Urinary bladder (tissue), 4 donors: ENCODE measurements around the gene NLRP5. TPM values are rescaled to one million over a fixed set of nuclear protein-coding genes. Genes with fewer than 3 reads are reported as not detected.
"Not testable (repeated sequence)": the region's sequence is repeated elsewhere in the genome, so short reads cannot be mapped to it uniquely, and the experiment has no call there.

Source experiments
- DNase-seq: peaks from one replicate; pipeline ENCODE4 v3.0.0-alpha.2; 2015; ENCODE audit errors: extremely low spot score
- H3K27ac ChIP-seq: one replicate; pipeline ENCODE4 v1.5.1; 2013; ENCODE audit warnings: low read depth, mild to moderate bottlenecking, moderate library complexity
- H3K36me3 ChIP-seq: one replicate; pipeline ENCODE4 v1.6.1; 2013; ENCODE audit warnings: mild to moderate bottlenecking, moderate library complexity; ENCODE audit not compliant: insufficient read depth
- H3K4me1 ChIP-seq: one replicate; pipeline ENCODE4 v1.6.1; 2013; ENCODE audit warnings: mild to moderate bottlenecking, moderate library complexity; ENCODE audit not compliant: insufficient read depth
- H3K4me3 ChIP-seq: one replicate; pipeline ENCODE4 v1.5.1; 2013; ENCODE audit warnings: low read depth, low read length
- WGBS: extraction: QIAGEN DNeasy Blood & Tissue Kit; methylation state at CpG from one replicate; pipeline ENCODE4 v1.1.7; 2013; 5-methylcytosine and 5-hydroxymethylcytosine counted together
- polyA plus RNA-seq: library from polyadenylated mRNA; stranded (reverse); fragments of 200-250 nt; gene quantifications from one replicate; pipeline ENCODE4 v1.2.3, GENCODE V29; 2013
- total RNA-seq: library from RNA; depleted of rRNA; stranded (reverse); fragments of >200 nt; gene quantifications from one replicate; pipeline ENCODE4 v1.2.3, GENCODE V29; 2014
- donor health status: healthy with polysubstance abuse.
- donor health status: healthy.

NLRP5 gene
- total RNA-seq: not detected
- not detected for polyA plus RNA-seq

DNA sequence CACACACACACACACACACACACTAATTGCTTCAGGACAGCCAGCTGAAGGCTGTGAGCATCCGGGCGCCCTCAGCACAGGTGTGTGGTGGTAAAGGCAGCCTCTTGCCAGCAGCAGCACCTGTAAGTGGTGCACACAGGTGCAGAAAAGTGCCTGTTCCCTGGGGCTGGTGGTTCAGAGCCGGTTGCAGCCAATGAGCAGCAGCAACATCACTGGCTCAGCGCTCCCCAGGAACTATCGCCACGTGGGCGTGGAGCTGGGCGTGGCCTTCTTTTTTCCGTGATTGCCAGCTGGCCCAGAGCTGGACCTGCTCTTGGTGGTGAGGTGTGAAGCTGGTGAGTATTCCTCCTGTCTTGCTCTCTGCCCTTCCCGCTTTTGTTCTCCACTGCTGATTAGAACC lies at the start of gene NLRP5:
NLRP5 (plus strand) TSS at position 289 of the 400 bp plus-strand sequence.
- no peaks in the 10 kb centered on the region for H3K4me1 ChIP-seq
- H3K4me3 ChIP-seq: no peak within 1 kb of the TSS
- H3K36me3 ChIP-seq: no peaks in the 10 kb centered on the region
- 42% methylated on average over 10 of the region's 10 CpGs for WGBS
- H3K27ac ChIP-seq: no peak within 1 kb of the TSS
- no peak for DNase-seq

DNA sequence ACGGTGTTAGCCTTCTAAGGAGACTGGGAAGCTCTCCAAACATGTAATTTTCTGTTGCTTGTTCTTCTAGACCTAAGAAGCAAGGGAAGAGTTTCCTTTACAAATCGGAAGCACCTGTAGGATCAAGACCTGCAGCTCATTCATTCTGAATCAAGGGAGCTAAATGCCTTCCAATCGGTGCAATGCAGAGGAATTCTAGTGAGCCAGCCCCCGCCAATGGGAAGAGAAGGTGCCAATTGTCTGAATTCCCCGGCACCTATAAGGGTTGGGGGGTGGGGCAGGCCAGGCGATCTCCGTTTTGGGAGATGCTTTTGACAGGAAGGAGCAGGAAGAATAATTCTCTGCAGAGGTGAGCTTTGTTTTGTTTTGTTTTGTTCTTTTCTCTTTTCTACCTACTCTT lies 47.4 kb upstream of the NLRP5 start:
- 69% methylated on average over 7 of the region's 7 CpGs for WGBS

GRCh38 chr19:55940306-55940705 lies 46.3 kb upstream of the NLRP5 start:
- no peak for DNase-seq
- Histone ChIP-seq H3K4me1 (no peaks in the 10 kb centered on the region), H3K27ac (no peak overlapping the region), H3K4me3 (no peak overlapping the region), H3K36me3 (no peaks in the 10 kb centered on the region)
- WGBS: 91% methylated on average over 11 of the region's 11 CpGs

More for the DNA sequence above, 47.4 kb upstream of the NLRP5 start:
- no peak for DNase-seq
- Histone ChIP-seq H3K4me1 (no peaks in the 10 kb centered on the region), H3K4me3 (no peak overlapping the region), H3K27ac (no peak overlapping the region), H3K36me3 (no peaks in the 10 kb centered on the region)

GRCh38 chr19:55947532-55947931 lies 39.0 kb upstream of the NLRP5 start, which contains the start of gene NLRP8:
Gene NLRP8 (plus strand): TSS chr19:55947832.
- H3K4me3 ChIP-seq: no peak within 1 kb of the TSS
- H3K36me3 ChIP-seq: no peaks in the 10 kb centered on the region
- 75% methylated on average over 8 of the region's 8 CpGs for WGBS
- no peaks in the 10 kb centered on the region for H3K4me1 ChIP-seq
- no peak for DNase-seq
- no peak within 1 kb of the TSS for H3K27ac ChIP-seq

DNA sequence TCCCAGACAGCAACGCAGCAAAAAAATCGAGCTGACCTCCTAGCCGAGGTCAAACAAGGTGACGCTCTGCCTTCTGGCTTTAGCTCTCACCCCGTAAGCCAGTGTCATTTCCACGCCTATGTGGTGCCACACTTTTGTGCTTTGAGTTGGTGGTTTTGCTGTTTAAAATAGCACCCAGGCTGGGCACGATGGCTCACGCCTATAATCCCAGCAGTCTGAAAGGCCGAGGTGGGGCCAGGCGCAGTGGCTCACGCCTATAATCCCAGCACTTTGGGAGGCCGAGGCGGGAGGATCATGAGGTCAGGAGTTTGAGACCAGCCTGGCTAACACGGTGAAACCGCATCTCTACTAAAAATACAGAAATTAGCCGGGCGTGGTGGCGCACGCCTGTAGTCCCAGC lies 36.0 kb upstream of the NLRP5 start:
- 92% methylated on average over 19 of the region's 19 CpGs for WGBS
- H3K4me3 ChIP-seq, H3K36me3 ChIP-seq, H3K4me1 ChIP-seq, H3K27ac ChIP-seq, DNase-seq: not testable (repeated sequence)

DNA sequence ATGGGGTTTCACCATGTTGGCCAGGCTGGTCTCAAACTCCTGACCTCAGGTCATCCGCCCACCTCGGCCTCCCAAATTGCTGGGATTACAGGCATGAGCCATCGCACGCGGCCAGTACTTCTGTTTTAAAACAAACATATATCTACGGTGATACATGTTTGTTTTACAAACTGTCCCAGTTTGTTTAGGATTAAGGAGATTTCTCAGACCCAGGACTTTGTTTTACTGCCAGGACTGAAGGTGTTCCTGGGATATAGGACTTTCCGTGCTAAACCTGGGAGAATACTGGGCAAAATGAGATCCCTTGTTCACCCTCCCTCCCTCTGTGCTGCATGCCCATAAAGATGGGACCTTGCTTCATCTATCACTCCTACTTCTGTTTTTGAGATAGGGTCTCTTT lies 30.1 kb upstream of the NLRP5 start:
- H3K36me3 ChIP-seq: no peaks in the 10 kb centered on the region
- H3K27ac ChIP-seq: no peak overlapping the region
- WGBS: 92% methylated on average over 7 of the region's 7 CpGs
- DNase-seq: no peak
- no peak overlapping the region for H3K4me3 ChIP-seq
- no peaks in the 10 kb centered on the region for H3K4me1 ChIP-seq

GRCh38 chr19:55958356-55958755 lies 28.2 kb upstream of the NLRP5 start:
- Histone ChIP-seq H3K4me3 (no peak overlapping the region), H3K36me3 (no peaks in the 10 kb centered on the region), H3K27ac (no peak overlapping the region), H3K4me1 (no peaks in the 10 kb centered on the region)
- DNase-seq: no peak
- WGBS: 59% methylated on average over 4 of the region's 4 CpGs

DNA sequence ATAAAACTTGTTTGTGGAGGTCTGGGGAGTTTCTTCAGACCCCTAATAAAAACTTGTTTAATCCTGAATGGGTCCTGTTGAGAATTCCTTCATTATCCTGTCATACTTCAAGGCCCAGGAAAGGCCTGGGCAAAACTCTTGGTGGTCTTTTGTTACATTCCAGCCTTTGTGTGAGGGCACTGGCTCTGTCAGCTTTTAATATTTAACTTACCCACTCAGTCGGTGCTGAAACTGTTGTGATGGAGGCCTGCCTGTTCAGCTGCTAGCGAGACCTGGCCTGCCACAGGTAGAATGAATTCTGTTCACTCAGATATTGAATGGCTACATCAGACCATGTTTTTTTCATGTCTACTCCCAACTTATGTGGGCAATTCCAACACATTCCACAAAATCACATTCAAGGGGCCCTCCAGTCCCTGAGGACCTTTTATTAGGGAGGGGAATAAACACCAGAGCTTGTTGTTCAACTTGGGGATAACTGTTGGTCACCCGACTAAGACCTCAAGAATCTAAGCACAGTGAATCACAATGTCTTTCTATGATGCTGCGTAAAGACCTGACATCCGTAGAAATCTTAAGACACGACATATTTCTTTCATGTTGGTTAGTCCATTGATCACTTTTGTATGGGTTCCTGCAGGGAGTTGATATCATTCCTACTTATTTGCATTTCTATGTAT lies 26.4 kb upstream of the NLRP5 start:
- Histone ChIP-seq H3K4me1 (no peaks in the 10 kb centered on the region), H3K36me3 (no peaks in the 10 kb centered on the region), H3K27ac (no peak overlapping the region), H3K4me3 (no peak overlapping the region)
- no peak for DNase-seq
- WGBS: 80% methylated on average over 6 of the region's 6 CpGs

GRCh38 chr19:55962186-55962585 lies 24.4 kb upstream of the NLRP5 start:
- H3K27ac ChIP-seq: no peak overlapping the region
- WGBS: 93% methylated on average over 10 of the region's 10 CpGs
- DNase-seq: no peak
- H3K4me3 ChIP-seq: no peak overlapping the region
- no peaks in the 10 kb centered on the region for H3K4me1 ChIP-seq
- H3K36me3 ChIP-seq: no peaks in the 10 kb centered on the region

GRCh38 chr19:55973982-55974381 lies 12.6 kb upstream of the NLRP5 start:
- 39% methylated on average over 3 of the region's 3 CpGs for WGBS
- H3K27ac ChIP-seq: no peak overlapping the region
- no peak for DNase-seq
- no peaks in the 10 kb centered on the region for H3K4me1 ChIP-seq
- no peak overlapping the region for H3K4me3 ChIP-seq
- H3K36me3 ChIP-seq: no peaks in the 10 kb centered on the region

DNA sequence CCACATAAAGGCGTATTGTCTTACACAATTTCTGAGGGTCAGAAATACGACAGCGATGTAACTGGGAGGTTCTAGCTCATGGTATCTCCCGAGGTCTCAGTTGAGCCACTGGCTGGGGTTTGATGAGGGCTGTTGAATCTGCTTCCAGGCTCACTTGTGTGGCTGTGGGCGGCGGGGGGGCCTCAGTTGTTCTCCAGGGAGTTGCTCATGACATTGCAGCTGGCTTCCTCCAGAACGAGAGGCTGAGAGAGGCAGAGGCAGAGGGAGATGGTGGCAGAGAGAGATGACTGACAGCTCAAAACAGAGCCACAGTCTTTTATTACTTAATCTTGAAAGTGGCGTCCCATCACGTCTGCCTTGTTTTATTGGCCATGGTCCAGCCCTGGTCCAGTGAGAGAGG lies 6.2 kb upstream of the NLRP5 start:
- 76% methylated on average over 9 of the region's 9 CpGs for WGBS
- DNase-seq: no peak
- Histone ChIP-seq H3K27ac (no peak overlapping the region), H3K36me3 (no peaks in the 10 kb centered on the region), H3K4me1 (no peaks in the 10 kb centered on the region), H3K4me3 (no peak overlapping the region)

DNA sequence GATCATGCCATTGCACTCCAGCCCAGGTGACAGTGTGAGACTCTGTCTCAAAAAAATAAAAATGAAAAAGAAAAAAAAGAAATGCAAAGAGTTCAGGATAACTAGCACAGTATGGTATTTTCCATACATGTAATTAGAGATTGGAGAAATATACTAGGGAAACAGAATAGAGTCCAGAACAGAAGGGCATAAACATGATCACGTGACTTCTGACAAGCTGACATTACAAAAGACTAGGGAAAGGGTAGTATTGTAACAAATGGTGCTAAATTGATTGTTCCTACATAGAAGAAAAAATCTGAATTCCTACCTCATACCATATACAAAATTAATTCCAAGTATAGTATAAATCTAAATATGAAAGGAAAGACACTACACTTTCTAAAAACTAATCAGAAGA lies 1.3 kb upstream of the NLRP5 start:
- 71% methylated on average over 1 of the region's 1 CpG for WGBS
- Histone ChIP-seq H3K27ac (no peak overlapping the region), H3K4me3 (no peak overlapping the region), H3K36me3 (no peaks in the 10 kb centered on the region), H3K4me1 (no peaks in the 10 kb centered on the region)
- DNase-seq: no peak

DNA sequence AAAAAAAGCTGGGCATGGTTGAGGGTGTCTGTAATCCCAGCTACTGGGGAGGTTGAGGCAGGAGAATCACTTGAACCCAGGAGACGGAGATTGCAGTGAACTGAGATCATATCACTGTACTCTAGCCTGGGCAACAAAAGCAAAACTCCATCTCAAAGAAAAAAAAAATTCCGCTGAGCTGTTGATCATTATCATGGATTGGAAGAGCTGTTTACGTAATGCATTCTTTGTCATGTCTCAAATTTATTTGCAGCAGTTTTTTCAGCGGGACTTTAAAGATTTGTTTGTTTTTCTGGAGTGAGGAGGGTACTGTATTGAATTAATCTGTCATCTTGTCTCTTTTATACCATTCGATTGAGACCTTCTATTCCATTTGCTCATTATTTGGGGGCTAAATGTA lies 4.3 kb downstream of the NLRP5 start:
- Histone ChIP-seq H3K4me3 (no peak overlapping the region), H3K4me1 (no peaks in the 10 kb centered on the region), H3K36me3 (no peaks in the 10 kb centered on the region), H3K27ac (no peak overlapping the region)
- WGBS: 78% methylated on average over 5 of the region's 5 CpGs
- DNase-seq: no peak

GRCh38 chr19:55993492-55993891 lies 6.9 kb downstream of the NLRP5 start:
- no peaks in the 10 kb centered on the region for H3K4me1 ChIP-seq
- H3K27ac ChIP-seq: no peak overlapping the region
- DNase-seq: no peak
- no peaks in the 10 kb centered on the region for H3K36me3 ChIP-seq
- H3K4me3 ChIP-seq: no peak overlapping the region
- WGBS: 22% methylated on average over 1 of the region's 1 CpG

DNA sequence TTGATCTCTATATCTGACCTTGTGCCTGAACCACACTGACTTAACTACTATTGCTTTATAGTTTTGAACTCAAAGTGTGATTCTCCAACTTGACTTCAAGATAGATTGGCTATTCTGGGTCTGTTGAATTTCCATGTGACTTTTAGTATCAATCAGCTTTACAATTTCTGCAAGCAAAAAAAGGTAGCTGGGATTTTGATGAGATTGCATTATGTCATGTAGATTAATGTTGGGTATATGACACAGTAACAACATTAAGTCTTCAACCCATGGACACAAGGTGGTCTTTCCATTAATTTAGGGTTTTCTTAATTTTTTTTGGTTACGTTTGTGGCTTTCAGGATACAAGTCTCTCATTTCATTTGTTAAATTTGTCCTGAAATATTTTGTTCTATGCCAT lies 28.2 kb downstream of the NLRP5 start:
- H3K4me1 ChIP-seq: no peaks in the 10 kb centered on the region
- no peak overlapping the region for H3K27ac ChIP-seq
- no peak overlapping the region for H3K4me3 ChIP-seq
- DNase-seq: no peak
- no peaks in the 10 kb centered on the region for H3K36me3 ChIP-seq
- 69% methylated on average over 1 of the region's 1 CpG for WGBS
